H1 (cell line): ENCODE data around the gene CDH15.

Source experiments
- CEBPB ChIP-seq: IDR thresholded peaks from 2 replicates; pipeline ENCODE4 v1.6.1; 2012; ENCODE audit warnings: low read depth, low read length
- CHD1 ChIP-seq: IDR thresholded peaks from 2 replicates; pipeline ENCODE4 v1.6.1; 2012; ENCODE audit warnings: low read depth, low read length, improper control_type of control experiment
- CTCF ChIP-seq, 3 experiments: IDR thresholded peaks; 1 replicate in 2 of 3; 2 replicates in 1 of 3; pipeline versions ENCODE4 v1.5.1 to v1.6.1; 2011; ENCODE audit warnings: low read length in 3 of 3, mild to moderate bottlenecking in 3 of 3, inconsistent platforms in 2 of 3, low read depth in 1 of 3, moderate library complexity in 1 of 3; ENCODE audit not compliant: insufficient read depth in 1 of 3; ENCODE audit errors: control extremely low read depth in 1 of 3
- EZH2 ChIP-seq: fragments of 200-600 bp; sonication (generic); IDR thresholded peaks from 2 replicates; pipeline ENCODE4 v1.7.1; 2012; ENCODE audit warnings: low read depth, mild to moderate bottlenecking, moderate library complexity, low read length, inconsistent platforms; ENCODE audit not compliant: severe bottlenecking
- GABPA ChIP-seq: IDR thresholded peaks from 2 replicates; pipeline ENCODE4 v1.6.1; 2011; ENCODE audit warnings: mild to moderate bottlenecking, low read length, moderate library complexity, borderline replicate concordance; ENCODE audit not compliant: insufficient read depth
- HDAC2 ChIP-seq, 2 experiments: fragments of 300-600 bp in 1 of 2; sonication (generic) in 1 of 2; IDR thresholded peaks; 2 replicates each; pipeline ENCODE4 v1.6.1; 2011 to 2012; ENCODE audit warnings: low read depth in 2 of 2, low read length in 2 of 2, mild to moderate bottlenecking in 2 of 2, moderate library complexity in 2 of 2, borderline replicate concordance in 1 of 2, inconsistent platforms in 1 of 2
- POLR2A ChIP-seq, 2 experiments: IDR thresholded peaks; 1 replicate in 1 of 2; 2 replicates in 1 of 2; pipeline ENCODE4 v1.6.1; 2011; ENCODE audit warnings: low read depth in 2 of 2, low read length in 2 of 2, mild to moderate bottlenecking in 2 of 2; ENCODE audit errors: control extremely low read depth in 1 of 2
- POLR2AphosphoS5 ChIP-seq: IDR thresholded peaks from 2 replicates; pipeline ENCODE4 v1.6.1; 2011; ENCODE audit warnings: low read depth, low read length
- RFX5 ChIP-seq: IDR thresholded peaks from 2 replicates; pipeline ENCODE4 v1.6.1; 2011; ENCODE audit warnings: low read depth, low read length, improper control_type of control experiment, borderline replicate concordance
- SP2 ChIP-seq: IDR thresholded peaks from 2 replicates; pipeline ENCODE4 v1.6.1; 2012; ENCODE audit warnings: mild to moderate bottlenecking, low read length, inconsistent platforms
- YY1 ChIP-seq: IDR thresholded peaks from 2 replicates; pipeline ENCODE4 v1.6.1; 2011; ENCODE audit warnings: low read depth, mild to moderate bottlenecking, low read length
- TF ChIP-seq, protein P1 (sequence below): IDR thresholded peaks from 2 replicates; pipeline ENCODE4 v1.6.1; 2011; ENCODE audit warnings: low read depth, mild to moderate bottlenecking, low read length; ENCODE audit not compliant: insufficient read depth
- TF ChIP-seq, protein P2 (sequence below): IDR thresholded peaks from 2 replicates; pipeline ENCODE4 v1.6.1; 2011; ENCODE audit warnings: low read length, improper control_type of control experiment

GRCh38 chr16:89137666-89138512 lies 33.7 kb upstream of the CDH15 start:
- TF ChIP-seq CTCF (IDR thresholded peaks at IDR 0.05; ENCODE audit: control extremely low read depth in 1 of 3, insufficient read depth in 1 of 3, low read depth in 1 of 3, low read length in 3 of 3) (no peak), HDAC2 (IDR thresholded peaks at IDR 0.05; ENCODE audit: borderline replicate concordance in 1 of 2, low read depth in 2 of 2, low read length in 2 of 2) (no peak), SP2 (no peak), POLR2A (IDR thresholded peaks at IDR 0.05; ENCODE audit: control extremely low read depth in 1 of 2, low read depth in 2 of 2, low read length in 2 of 2) (no peak), CEBPB (no peak), EZH2 (no peak), POLR2AphosphoS5 (no peak), GABPA (no peak), YY1 (no peak), CHD1 (no peak), RFX5 (no peak)
- TF ChIP-seq, protein P1, sequence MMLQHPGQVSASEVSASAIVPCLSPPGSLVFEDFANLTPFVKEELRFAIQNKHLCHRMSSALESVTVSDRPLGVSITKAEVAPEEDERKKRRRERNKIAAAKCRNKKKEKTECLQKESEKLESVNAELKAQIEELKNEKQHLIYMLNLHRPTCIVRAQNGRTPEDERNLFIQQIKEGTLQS: no peak
- TF ChIP-seq, protein P2, sequence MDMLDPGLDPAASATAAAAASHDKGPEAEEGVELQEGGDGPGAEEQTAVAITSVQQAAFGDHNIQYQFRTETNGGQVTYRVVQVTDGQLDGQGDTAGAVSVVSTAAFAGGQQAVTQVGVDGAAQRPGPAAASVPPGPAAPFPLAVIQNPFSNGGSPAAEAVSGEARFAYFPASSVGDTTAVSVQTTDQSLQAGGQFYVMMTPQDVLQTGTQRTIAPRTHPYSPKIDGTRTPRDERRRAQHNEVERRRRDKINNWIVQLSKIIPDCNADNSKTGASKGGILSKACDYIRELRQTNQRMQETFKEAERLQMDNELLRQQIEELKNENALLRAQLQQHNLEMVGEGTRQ: no peak
